UCSD-AML1 (cell line): ENCODE measurements around the gene FANCG.
A peak's percentile ranks its signal among the peaks of the same experiment; 100 is the strongest.

ENCODE experiments used
- DNase-seq: peaks from one replicate; lab custom pipeline; 2025; ENCODE audit not compliant: unreplicated experiment; lab: John Stamatoyannopoulos, UW

Gene FANCG

GRCh38 chr9:35103660-35104191, 24.0 kb upstream of the FANCG start:
- no peak for DNase-seq

- peak; percentile 91 for DNase-seq
Observed at GRCh38 chr9:35102769-35103659, 23.3 kb upstream of the FANCG start, which contains the start of gene STOML2. TSS of gene STOML2 (minus strand) at chr9:35103131. CDS start at chr9:35103094, 37 bp downstream.

- DNase-seq, result no peak
Observed at GRCh38 chr9:35102465-35102768, 22.7 kb upstream of the FANCG start.

- no peak for DNase-seq
Observed at GRCh38 chr9:35097573-35097972, 17.8 kb upstream of the FANCG start.

GRCh38 chr9:35096035-35096849, 16.5 kb upstream of the FANCG start, which contains the start of gene PIGO:
TSS of gene PIGO (minus strand) at chr9:35096591. CDS start at chr9:35095565, 1,026 bp downstream.
- peak; percentile 89 for DNase-seq

- no peak for DNase-seq
Observed at GRCh38 chr9:35091536-35091935, 11.8 kb upstream of the FANCG start.

- DNase-seq, result no peak
Observed at GRCh38 chr9:35089434-35089833, 9.7 kb upstream of the FANCG start.

GRCh38 chr9:35085078-35085477, 5.3 kb upstream of the FANCG start:
- no peak for DNase-seq

GRCh38 chr9:35079041-35079425, 709 bp downstream of the FANCG start:
- no peak for DNase-seq

GRCh38 chr9:35078066-35078465, 1.7 kb downstream of the FANCG start:
- no peak for DNase-seq

- DNase-seq, result no peak
Observed at GRCh38 chr9:35076848-35077247, 2.9 kb downstream of the FANCG start.

- no peak for DNase-seq
Observed at GRCh38 chr9:35075358-35075757, 4.4 kb downstream of the FANCG start.

GRCh38 chr9:35074791-35075190, 5.0 kb downstream of the FANCG start:
- DNase-seq, result no peak

- DNase-seq, result no peak
Observed at GRCh38 chr9:35074141-35074540, 5.6 kb downstream of the FANCG start.

- DNase-seq, result no peak
Observed at GRCh38 chr9:35073279-35073612, 6.5 kb downstream of the FANCG start.

- DNase-seq, result peak; percentile 98
Observed at GRCh38 chr9:35072461-35073278, 7.1 kb downstream of the FANCG start, which contains the start of gene VCP. TSS of gene VCP (minus strand) at chr9:35072625. CDS start at chr9:35072353, 272 bp downstream.

GRCh38 chr9:35071814-35072460, 7.8 kb downstream of the FANCG start:
- peak; percentile 91 for DNase-seq

GRCh38 chr9:35070823-35071813, 8.6 kb downstream of the FANCG start:
- no peak for DNase-seq

- DNase-seq, result no peak
Observed at GRCh38 chr9:35069020-35069419, 10.7 kb downstream of the FANCG start.
